SK-N-SH treated with all-trans-retinoic acid at 6 μM for 48 hours (cell line): Measurements from ENCODE around the gene THSD7A.

Source experiments
- ATAC-seq: fragments of 200-7000 bp; cut with Tn5 transposase; 3 replicates; pipeline ENCODE4 v1.9.1; 2020; ENCODE audit warnings: mild to moderate bottlenecking, moderate library complexity
- CSDC2 ChIP-seq: fragments of 250-450 bp; sonication (Bioruptor Pico); IDR thresholded peaks from 2 replicates; pipeline ENCODE4 v1.5.0; 2020; ENCODE audit warnings: mild to moderate bottlenecking, moderate library complexity
- CSRNP3 ChIP-seq: fragments of 250-450 bp; sonication (Bioruptor Pico); IDR thresholded peaks from 2 replicates; pipeline ENCODE4 v1.5.1; 2021; ENCODE audit warnings: mild to moderate bottlenecking, moderate library complexity
- ESRRG ChIP-seq: fragments of 250-450 bp; sonication (Bioruptor Pico); IDR thresholded peaks from 2 replicates; pipeline ENCODE4 v1.6.1; 2021; ENCODE audit warnings: mild to moderate bottlenecking
- GLIS3 ChIP-seq: fragments of 250-450 bp; sonication (Bioruptor Pico); IDR thresholded peaks from 2 replicates; pipeline ENCODE4 v1.5.0; 2020; ENCODE audit warnings: mild to moderate bottlenecking, moderate library complexity
- ISL1 ChIP-seq: fragments of 250-450 bp; sonication (Bioruptor Pico); IDR thresholded peaks from 2 replicates; pipeline ENCODE4 v2.1.2; 2022; ENCODE audit warnings: mild to moderate bottlenecking, moderate library complexity
- RARB ChIP-seq: fragments of 250-450 bp; sonication (Bioruptor Pico); IDR thresholded peaks from 2 replicates; pipeline ENCODE4 v1.8.0; 2021; ENCODE audit warnings: mild to moderate bottlenecking, moderate library complexity
- SNAI2 ChIP-seq: fragments of 250-450 bp; sonication (Bioruptor Pico); IDR thresholded peaks from 2 replicates; pipeline ENCODE4 v1.5.0; 2020; ENCODE audit warnings: mild to moderate bottlenecking, moderate library complexity
- TCF4 ChIP-seq: fragments of 250-450 bp; sonication (Bioruptor Pico); IDR thresholded peaks from 2 replicates; pipeline ENCODE4 v1.8.0; 2021; ENCODE audit warnings: mild to moderate bottlenecking, moderate library complexity, borderline replicate concordance
- TSHZ2 ChIP-seq: fragments of 250-450 bp; sonication (Bioruptor Pico); IDR thresholded peaks from 2 replicates; pipeline ENCODE4 v1.5.0; 2020; ENCODE audit warnings: mild to moderate bottlenecking, moderate library complexity
- ZC3H10 ChIP-seq: fragments of 250-450 bp; sonication (Bioruptor Pico); IDR thresholded peaks from 2 replicates; pipeline ENCODE4 v1.5.1; 2021; ENCODE audit warnings: mild to moderate bottlenecking, moderate library complexity
- ZFP3 ChIP-seq: fragments of 250-450 bp; sonication (Bioruptor Pico); IDR thresholded peaks from 2 replicates; pipeline ENCODE4 v1.5.0; 2020; ENCODE audit warnings: mild to moderate bottlenecking, moderate library complexity
- ZFP30 ChIP-seq: fragments of 450-650 bp; formaldehyde crosslinking; IDR thresholded peaks from 2 replicates; pipeline ENCODE4 v1.5.0; 2022; ENCODE audit warnings: mild to moderate bottlenecking, moderate library complexity
- ZNF70 ChIP-seq: fragments of 450-650 bp; formaldehyde crosslinking; IDR thresholded peaks from 2 replicates; pipeline ENCODE4 v1.5.0; 2020; ENCODE audit warnings: mild to moderate bottlenecking, moderate library complexity
- ZNF8 ChIP-seq: fragments of 450-650 bp; formaldehyde crosslinking; IDR thresholded peaks from 2 replicates; pipeline ENCODE4 v1.5.0; 2020; ENCODE audit warnings: mild to moderate bottlenecking, moderate library complexity
- TF ChIP-seq, protein P1 (sequence below): fragments of 250-450 bp; sonication (Bioruptor Pico); IDR thresholded peaks from 2 replicates; pipeline ENCODE4 v1.8.0; 2020; ENCODE audit warnings: mild to moderate bottlenecking, moderate library complexity, borderline replicate concordance

The THSD7A gene

DNA sequence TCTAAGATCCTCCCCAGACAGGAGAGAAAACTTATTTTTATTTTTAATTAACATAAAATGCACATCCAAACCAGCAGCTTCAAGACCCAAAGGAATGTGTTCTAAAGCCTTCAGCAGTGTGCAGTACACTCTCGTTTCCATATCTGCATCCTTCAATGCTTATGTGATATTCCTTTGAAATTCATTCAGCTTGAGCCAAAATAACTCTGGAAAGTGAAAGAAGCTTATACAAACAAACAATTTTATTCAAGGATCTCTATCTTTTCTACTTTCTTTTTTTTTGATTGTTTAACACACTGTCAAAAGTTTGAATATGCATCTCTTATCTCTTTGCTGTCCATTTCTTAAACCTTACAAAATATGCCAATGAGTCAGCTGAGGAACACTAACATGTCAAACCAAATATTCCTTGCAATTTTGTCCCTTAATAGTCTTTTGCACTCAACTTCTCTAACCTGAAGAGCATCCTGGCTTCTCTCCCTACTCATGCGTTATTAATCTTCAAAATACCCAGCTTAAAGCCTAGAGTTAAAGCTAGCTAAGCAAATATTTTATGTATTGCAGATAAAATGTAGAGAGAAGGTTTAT lies 124.3 kb downstream of the THSD7A start:
- TF ChIP-seq CSDC2 (CRISPR knock-in tag) (no peak), ESRRG (CRISPR knock-in tag) (no peak), CSRNP3 (no peak), TSHZ2 (no peak), ZNF70 (no peak), ZC3H10 (CRISPR knock-in tag) (no peak), ZFP30 (CRISPR knock-in tag) (no peak), ISL1 (peak; percentile 74)
- ATAC-seq, result no peak

- TF ChIP-seq ZC3H10 (CRISPR knock-in tag), result no peak
- peak; percentile 54 for TF ChIP-seq ISL1
- TF ChIP-seq, all 23 proteins: peak for 1
- ATAC-seq, result no peak
Observed at GRCh38 chr7:11706666-11707605, 125.1 kb downstream of the THSD7A start.

DNA sequence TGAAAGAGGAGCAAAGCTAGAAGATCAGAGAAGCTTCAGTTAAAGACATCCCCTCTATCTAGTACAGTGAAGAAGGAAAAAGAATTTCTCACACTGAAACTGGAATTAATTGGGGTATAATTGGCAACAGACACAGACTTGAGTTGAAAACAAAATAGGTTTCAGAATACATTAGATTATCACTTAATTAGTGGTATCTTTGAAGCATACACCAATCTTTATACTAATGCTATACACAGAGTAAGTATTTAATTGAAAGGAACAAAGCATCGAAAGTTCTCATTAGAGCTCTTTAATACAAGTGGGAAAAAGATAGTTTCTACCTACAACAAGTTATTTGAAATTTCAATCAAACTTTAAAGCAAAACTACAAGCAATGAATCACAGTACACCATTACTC lies 128.2 kb downstream of the THSD7A start:
- ATAC-seq, result no peak
- TF ChIP-seq CSRNP3, result no peak
- no peak for TF ChIP-seq RARB (CRISPR knock-in tag)

DNA sequence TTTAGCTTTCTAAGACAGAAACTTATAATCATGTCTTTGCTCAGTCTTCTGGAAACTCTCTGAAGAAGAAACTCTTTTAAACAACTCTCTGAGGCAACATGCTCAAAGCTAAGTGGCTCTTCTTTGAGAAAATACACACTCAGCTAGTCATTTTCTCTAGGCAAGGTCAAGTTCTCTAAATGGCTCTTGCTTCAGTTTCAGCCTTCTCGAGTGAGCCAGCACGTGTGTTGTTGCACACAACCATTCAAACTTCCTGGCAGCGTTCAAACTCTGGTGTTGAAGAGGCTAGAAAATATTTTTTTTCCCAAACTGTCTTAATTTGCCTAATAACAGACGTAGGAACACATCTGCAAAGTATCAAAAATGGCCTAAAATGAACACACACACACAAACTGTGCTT lies 129.1 kb downstream of the THSD7A start:
- no peak for ATAC-seq
- no peak for TF ChIP-seq ZFP30 (CRISPR knock-in tag)
- no peak for TF ChIP-seq SNAI2
- no peak for TF ChIP-seq TCF4 (CRISPR knock-in tag)
- no peak for TF ChIP-seq TSHZ2
- TF ChIP-seq, protein P1, sequence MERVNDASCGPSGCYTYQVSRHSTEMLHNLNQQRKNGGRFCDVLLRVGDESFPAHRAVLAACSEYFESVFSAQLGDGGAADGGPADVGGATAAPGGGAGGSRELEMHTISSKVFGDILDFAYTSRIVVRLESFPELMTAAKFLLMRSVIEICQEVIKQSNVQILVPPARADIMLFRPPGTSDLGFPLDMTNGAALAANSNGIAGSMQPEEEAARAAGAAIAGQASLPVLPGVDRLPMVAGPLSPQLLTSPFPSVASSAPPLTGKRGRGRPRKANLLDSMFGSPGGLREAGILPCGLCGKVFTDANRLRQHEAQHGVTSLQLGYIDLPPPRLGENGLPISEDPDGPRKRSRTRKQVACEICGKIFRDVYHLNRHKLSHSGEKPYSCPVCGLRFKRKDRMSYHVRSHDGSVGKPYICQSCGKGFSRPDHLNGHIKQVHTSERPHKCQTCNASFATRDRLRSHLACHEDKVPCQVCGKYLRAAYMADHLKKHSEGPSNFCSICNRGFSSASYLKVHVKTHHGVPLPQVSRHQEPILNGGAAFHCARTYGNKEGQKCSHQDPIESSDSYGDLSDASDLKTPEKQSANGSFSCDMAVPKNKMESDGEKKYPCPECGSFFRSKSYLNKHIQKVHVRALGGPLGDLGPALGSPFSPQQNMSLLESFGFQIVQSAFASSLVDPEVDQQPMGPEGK (CRISPR knock-in tag), result no peak
- TF ChIP-seq CSDC2 (CRISPR knock-in tag), result no peak
- TF ChIP-seq RARB (CRISPR knock-in tag), result no peak
- TF ChIP-seq ZFP3, result no peak
- no peak for TF ChIP-seq ZNF8 (CRISPR knock-in tag)
- TF ChIP-seq GLIS3 (CRISPR knock-in tag), result no peak
- TF ChIP-seq ESRRG (CRISPR knock-in tag), result no peak
- TF ChIP-seq, all 23 proteins: peak for 0
